Measurements from ENCODE around the gene RTP2.
"Not testable (repeated sequence)": the region's sequence is repeated elsewhere in the genome, so short reads cannot be mapped to it uniquely, and the experiment has no call there.

GRCh38 chr3:187681756-187682155 lies 20.6 kb downstream of the RTP2 start:
- TF ChIP-seq CTCF (IDR thresholded peaks at IDR 0.05; ENCODE audit: extremely low read depth in 1 of 2, insufficient read depth in 1 of 2, low read depth in 1 of 2, low read length in 2 of 2); MAX (IDR thresholded peaks at IDR 0.05; ENCODE audit: insufficient read depth, insufficient read length); POLR2A (IDR thresholded peaks at IDR 0.05; ENCODE audit: low read depth, low read length): not testable (repeated sequence)
